NCI-H526 (cell line): ENCODE results near the gene APOF.
"Not testable (repeated sequence)": the region's sequence is repeated elsewhere in the genome, so short reads cannot be mapped to it uniquely, and the experiment has no call there.

Source experiments
- DNase-seq, 2 experiments: peaks; one replicate each; lab custom pipeline; 2025; lab: John Stamatoyannopoulos, UW

The APOF gene

DNA sequence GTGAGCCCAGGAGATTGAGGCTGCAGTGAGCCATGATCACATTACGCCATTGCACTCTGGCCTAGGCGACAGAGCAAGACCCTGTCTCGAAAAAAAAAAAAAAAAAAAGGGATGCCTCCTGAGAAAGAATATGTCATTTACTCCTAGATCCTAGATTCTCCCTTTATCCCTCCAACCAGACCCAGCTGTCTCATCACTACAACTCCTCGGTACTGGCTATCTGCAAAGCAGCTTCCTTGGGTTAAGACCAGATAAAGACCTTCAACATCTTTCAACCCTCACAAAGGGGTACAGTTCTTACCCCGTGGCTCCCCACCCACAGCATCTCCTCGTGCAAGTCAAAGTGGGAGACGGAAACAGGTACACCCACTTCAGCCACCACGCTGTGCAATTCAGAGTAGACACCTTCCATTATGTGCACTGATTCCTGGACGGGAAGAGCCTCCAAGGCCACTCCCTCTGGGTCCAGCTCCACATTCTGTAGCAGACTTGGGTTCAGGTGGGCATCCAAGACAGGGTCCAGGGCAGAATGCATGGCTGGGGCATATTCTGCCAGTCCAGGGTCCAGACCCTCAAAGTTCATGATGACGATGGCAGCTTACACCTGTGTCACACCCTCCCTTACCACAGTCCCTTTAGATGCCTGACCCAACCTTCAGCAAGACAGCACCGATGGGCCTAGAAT, 30.0 kb downstream of the APOF start:
- no peak for DNase-seq

DNA sequence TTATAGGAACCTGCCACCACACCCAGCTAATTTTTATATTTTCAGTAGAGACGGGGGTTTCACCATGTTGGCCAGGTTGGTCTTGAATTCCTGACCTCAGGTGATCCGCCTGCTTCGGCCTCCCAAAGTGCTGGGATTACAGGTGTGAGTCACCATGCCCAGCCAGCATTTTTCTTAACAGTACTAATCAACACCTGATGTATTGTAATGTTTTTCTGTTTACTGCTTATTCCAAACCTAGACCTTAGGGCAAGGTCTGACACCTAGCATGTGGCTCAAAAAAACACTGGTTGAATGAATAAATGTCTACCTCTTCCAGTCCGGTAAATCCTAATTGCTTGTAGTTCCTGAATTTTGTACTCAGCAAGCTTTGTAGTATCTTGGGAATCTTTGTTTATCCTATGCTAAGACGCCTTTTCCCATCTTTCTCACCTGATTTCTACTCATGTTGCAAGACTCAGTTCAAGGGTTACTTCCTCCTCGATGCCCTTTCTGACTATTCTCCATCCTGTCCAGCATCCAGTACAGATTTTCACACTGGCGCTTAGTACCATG, 31.6 kb downstream of the APOF start:
- no peak for DNase-seq

DNA sequence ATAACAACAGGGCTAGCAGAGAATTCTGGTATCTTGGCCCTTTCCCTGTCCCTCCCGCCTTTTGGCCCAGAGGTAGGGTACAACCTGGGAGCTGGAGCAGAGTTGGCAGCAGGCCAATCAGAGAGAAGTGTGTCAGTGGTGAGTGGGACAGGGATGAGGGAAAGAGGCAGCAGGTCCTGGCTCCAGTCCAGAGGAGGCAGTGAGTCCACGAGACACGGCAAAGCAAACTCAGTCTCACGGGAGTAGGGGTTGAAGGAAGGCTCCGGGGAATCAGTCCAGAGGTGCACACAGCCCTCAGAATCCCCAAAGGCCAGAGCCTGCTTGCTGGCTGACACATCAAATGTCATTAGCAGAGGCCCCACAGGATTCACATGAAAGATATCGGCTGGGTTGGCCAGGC, 36.1 kb downstream of the APOF start:
- DNase-seq, result no peak

DNA sequence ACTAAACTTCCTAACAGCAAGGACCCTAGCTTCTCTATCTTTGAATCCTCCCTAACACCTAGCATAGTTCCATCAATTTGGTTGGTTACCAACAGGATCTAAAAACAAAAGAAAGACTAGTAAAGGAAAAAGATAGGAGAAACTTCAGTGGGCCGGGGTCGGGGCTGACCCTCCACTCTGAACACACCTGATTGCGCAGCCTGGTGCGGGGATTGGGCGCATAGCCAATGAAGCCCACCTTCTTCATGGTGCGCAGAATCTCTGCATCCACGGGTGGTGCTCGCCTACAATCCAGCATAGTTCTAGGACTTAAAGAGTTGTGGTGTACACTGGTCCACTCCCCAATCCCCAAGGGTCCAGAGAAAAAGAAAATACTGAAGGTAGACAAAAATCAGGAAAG, 36.5 kb downstream of the APOF start:
- DNase-seq, result no peak

DNA sequence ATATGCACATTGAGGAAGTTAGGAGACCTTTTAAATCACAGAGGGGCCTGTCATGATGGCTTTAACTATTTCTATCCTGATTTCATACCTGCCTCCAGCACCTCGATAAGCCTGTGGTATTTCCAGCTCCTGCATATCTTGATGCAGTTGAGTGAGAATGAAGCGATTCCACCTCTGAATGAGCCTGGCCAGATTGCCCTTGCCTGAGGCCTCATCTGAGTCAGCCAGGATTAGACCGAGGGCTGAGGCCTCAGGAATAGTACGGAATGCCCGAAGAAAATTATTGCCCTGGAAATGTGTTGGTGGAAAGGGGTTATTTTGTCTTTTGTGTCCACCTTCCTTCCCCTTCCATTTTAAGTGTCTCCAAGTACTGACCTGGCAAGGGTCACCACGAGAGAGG, 38.5 kb downstream of the APOF start:
- DNase-seq, result no peak

DNA sequence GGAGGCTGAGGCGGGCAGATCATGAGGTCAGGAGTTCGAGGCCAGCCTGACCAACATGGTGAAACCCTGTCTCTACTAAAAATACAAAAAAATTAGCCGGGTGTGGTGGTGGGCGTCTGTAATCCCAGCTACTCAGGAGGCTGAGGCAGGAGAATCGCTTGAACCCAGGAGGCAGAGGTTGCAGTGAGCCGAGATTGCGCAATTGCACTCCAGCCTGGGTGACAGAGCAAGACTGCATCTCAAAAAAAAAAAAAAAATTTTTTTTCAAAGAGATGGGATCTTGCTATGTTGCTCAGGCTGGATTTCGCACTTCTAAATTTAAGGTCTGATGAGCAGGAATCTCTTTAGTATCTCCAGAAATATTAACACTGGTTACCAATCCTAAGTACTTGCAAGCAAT, 41.0 kb downstream of the APOF start:
- not testable (repeated sequence) for DNase-seq

DNA sequence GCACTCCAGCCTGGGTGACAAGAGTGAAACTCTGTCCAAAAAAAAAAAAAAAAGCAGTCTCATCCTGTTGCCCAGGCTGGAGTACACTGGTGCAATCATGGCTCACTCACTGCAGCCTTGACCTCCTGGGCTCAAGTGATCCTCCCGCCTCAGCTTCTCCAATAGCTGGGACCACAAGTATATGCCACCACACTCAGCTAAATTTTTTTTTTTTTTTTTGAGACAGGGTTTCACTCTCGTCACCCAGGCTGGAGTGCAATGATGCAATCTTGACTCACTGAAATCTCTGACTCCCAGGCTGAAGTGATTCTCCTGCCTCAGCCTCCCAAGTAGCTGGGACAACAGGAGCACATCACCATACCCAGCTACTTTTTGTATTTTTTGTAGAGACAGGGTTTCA, 41.6 kb downstream of the APOF start:
- DNase-seq, result no peak

DNA sequence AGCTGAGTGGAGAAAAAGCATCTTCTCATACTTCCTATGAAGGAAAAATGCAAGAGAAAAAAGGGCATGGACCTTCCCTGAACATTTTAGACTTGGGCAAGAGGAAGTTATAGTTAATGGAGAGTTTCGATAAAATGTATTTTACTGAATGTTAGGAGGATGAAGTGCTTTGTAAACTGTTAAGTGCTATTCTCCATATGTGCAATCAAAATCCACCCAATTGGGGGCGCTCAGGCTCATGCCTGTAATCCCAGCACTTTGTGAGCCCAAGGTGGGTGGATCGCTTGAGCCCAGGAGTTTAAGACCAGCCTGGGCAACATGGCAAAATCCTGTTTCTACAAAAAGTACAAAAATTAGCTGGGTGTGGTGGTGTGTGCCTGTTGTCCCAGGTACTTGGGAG, 45.0 kb downstream of the APOF start:
- DNase-seq, result no peak

DNA sequence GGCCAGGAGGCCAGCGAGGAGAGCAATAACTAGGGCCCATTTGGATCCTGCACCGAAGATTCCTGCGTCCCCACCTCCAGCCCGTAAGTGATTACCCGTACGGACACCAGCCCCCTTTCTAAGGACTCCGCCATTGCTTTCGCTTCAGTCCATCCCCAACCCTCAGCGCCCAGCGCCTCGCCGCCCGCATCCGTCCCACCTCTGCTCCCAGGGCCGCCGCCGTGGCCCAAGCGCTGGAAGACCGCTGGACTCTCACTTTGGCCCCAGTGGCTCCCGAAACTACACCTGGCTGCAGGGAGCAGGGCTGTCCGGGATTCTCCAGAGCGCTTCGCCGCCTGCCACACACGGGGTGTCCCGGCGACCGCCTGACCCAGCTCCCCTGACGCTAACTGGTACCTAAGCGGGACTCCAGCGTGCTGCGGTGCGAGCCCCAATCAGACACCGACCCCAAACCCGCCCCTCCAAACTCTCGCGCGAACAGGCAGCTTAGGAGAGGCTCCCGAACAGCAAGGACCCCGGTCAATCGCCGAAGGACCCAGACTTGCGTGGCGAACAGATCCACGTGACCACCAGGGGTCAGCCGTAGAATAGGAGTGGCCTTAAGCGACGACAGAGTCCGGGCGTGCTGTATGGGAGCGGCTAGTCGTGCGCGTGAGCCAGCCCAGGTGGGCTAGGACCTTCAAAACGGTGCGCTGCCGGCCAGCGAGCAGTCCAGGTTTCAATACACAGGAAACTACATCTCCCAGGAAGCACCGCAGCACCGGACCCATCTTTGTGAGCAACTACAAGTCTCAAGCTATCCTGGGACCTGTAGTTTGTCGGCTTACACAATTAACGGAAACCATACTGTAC, 46.8 kb downstream of the APOF start, which contains the start of gene CNPY2:
CNPY2 (minus strand) TSS at position 367 of the 852 bp plus-strand sequence. CDS start 771 bp downstream, outside the sequence.
- DNase-seq, result peak; percentile 96 to 98

DNA sequence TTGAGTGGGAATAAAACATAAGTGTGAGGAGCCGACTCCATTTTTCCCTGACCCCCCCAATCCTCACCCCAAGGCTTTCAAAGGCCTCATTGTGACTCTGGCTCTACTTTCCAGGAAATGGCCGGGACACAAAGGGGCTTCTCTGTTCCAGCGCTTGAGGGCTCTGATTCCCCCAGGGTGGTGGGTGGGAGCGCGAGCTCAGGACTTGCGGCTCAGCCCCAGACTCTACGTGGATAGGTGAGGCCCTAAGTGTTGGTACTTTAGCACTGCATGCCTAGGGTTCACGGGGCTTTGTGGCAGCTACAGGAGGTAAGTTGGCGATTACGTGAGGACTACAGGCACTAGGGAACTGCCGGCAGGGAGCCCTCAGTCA, 47.4 kb downstream of the APOF start:
- DNase-seq, result peak; percentile 3 to 52

DNA sequence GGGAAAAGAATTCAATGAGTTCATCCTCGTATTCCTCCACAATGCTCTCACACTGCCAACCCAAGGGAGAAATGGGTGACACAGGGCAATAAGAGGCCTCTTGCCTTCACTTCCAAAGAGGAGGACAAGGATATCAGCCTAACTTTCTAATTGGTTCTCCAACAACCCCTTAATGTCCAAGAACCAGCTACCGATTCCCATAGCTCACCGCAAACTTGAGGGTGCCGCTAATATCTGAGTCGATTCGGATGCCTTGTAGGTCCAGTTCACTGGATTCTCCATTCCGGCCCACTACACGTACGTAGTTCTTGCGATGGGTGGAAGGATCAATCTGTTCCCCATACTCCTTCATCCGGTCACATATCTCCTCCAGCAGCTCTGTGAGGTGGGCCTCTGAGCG, 51.7 kb downstream of the APOF start:
- no peak for DNase-seq
